ENCODE measurements around the gene BLOC1S3.

- TF ChIP-seq CTCF (IDR thresholded peaks at IDR 0.05) (no peak), POLR2A (IDR thresholded peaks at IDR 0.05) (no peak)
These were observed 46.1 kb downstream of the BLOC1S3 start for GRCh38 chr19:45224645-45225044.
